CD4-positive, alpha-beta T cell treated with Interleukin-15 for 1 hour (primary cell): ENCODE data around the gene SMG6.

Experiments
- DNase-seq: peaks from one replicate; pipeline ENCODE4 v3.0.0-alpha.2; 2020

SMG6 gene

GRCh38 chr17:2056206-2057174 lies 247.1 kb downstream of the SMG6 start:
- peak; percentile 49 for DNase-seq

GRCh38 chr17:2055292-2056205 lies 248.0 kb downstream of the SMG6 start:
- no peak for DNase-seq

- DNase-seq: peak; percentile 77
Measured at GRCh38 chr17:2054512-2055291, 248.9 kb downstream of the SMG6 start, which contains the start of gene HIC1. TSS of gene HIC1 (plus strand) at chr17:2055103. CDS start at chr17:2056691, 1,588 bp downstream.

GRCh38 chr17:2054262-2054511 lies 249.4 kb downstream of the SMG6 start:
- DNase-seq: no peak

- peak; percentile 86 for DNase-seq
Measured at GRCh38 chr17:2053380-2054261, 250.0 kb downstream of the SMG6 start.

GRCh38 chr17:2051933-2052559 lies 251.5 kb downstream of the SMG6 start:
- no peak for DNase-seq

GRCh38 chr17:2051061-2051932 lies 252.3 kb downstream of the SMG6 start:
- no peak for DNase-seq

- peak; percentile 80 for DNase-seq
Measured at GRCh38 chr17:2050300-2051060, 253.1 kb downstream of the SMG6 start.

GRCh38 chr17:2049333-2050299 lies 254.0 kb downstream of the SMG6 start:
- DNase-seq: peak; percentile 93

GRCh38 chr17:2048805-2049204 lies 254.8 kb downstream of the SMG6 start:
- no peak for DNase-seq

GRCh38 chr17:2047590-2047989 lies 256.0 kb downstream of the SMG6 start:
- no peak for DNase-seq

GRCh38 chr17:2044263-2044894 lies 259.2 kb downstream of the SMG6 start:
- DNase-seq: no peak

GRCh38 chr17:2043785-2044184 lies 259.8 kb downstream of the SMG6 start:
- DNase-seq: no peak

- DNase-seq: no peak
Measured at GRCh38 chr17:2042933-2043332, 260.7 kb downstream of the SMG6 start.

- DNase-seq: no peak
Measured at GRCh38 chr17:2042390-2042847, 261.2 kb downstream of the SMG6 start.

GRCh38 chr17:2041561-2042389 lies 261.8 kb downstream of the SMG6 start, which contains the start of gene OVCA2:
TSS of gene OVCA2 (plus strand) at chr17:2042022. CDS start at chr17:2042048, 26 bp downstream.
- peak; percentile 96 for DNase-seq
